Activated effector memory CD4-positive, alpha-beta T cell treated with Interleukin-2 at 50 U/mL for 16 hours (primary cell): ENCODE results near the gene PTPRN2.
"Not testable (repeated sequence)": the region's sequence is repeated elsewhere in the genome, so short reads cannot be mapped to it uniquely, and the experiment has no call there.

Experiments used
- DNase-seq: peaks from one replicate; pipeline ENCODE4 v3.0.0-alpha.2; 2020

PTPRN2 gene

DNA sequence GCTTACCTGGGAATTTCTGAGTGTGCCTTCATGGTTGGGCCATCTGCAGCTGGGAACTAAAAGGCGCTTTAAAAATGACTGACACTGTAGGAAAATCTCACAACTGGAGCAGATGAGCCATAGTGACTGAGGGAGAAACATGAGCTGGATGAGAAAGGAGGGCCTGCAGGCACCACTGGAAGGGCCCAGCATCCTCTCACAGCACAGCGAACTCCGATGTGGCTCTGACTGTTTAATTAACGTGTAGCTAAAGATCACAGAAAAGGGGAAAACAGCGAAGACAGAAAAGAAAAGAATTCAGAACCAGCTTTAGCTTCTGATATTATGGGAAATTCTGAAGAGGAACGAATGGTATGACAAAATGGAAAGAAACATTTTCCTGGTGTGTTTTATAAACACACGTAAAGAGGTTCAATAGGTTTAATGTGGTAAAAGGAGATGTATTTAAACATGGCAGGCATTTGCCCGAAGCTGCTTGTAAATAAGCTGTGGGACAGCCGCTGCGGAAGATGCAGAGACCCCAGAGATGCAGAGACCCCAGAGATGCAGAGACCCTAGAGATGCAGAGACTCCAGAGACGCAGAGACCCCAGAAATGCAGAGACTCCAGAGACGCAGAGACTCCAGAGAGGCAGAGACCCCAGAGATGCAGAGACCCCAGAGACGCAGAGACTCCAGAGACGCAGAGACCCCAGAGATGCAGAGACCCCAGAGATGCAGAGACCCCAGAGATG is 534.3 kb downstream of the PTPRN2 start:
- no peak for DNase-seq

GRCh38 chr7:158052381-158053060 is 535.1 kb downstream of the PTPRN2 start:
- no peak for DNase-seq

GRCh38 chr7:158051776-158052175 is 535.8 kb downstream of the PTPRN2 start:
- DNase-seq: no peak

DNA sequence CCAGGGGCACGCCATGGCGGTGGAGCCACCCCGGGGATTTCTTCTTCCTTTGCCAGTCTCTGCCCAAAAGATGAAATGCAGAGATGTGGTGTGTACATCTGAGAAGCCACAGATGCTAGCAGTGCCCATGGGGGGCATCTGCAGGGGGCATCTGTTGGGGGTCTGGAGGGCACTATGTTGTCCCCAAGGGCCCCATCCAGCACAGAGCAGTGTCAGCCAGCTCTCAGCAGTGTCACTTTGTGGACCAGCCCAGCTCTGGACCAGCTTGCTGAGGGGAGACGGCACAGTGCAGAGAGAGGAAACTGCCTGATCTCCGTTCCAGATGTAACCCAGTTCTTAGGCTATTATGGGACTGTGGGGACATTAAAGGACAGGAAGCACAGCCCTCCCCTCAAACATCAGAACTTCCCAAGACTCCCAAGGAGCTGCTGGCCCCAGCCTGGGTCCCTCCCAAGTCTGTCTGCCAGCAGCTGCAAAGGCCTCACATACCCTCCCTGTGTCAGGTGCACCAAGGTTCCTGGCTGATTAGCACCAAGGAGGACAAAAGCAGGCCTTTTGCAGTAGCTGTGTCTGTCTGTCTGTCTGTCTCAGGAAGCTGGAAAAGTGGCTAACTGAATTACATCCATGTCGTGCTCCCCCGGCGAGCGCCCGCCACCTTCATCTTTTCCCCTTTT is 536.5 kb downstream of the PTPRN2 start:
- DNase-seq: no peak

DNA sequence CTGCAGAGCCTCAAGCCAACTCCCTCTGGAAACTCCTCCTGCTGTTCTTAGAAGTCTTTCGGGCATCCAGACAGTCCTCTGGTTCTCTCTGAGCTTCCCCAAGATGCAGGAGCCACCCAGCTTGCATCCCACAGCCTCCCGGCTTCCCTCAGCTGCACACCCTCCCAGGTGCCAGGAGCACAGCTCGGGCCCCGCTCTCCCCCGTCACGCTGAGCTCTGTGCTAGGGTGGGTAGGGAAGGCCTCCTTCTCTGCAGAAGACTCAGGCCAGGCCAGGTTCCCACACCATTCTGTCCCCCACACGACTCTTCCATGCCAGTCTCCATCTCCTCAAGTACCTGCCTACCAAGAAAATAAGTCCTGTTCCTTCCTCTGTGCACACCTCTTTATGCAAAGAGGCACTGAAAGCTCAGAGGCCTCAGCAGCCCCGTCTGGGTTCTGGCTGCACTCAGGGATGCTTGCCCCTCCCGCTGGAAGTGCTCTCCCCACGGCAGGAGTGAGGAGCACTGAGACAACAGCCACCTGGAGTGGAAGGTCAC is 537.1 kb downstream of the PTPRN2 start:
- DNase-seq: no peak

DNA sequence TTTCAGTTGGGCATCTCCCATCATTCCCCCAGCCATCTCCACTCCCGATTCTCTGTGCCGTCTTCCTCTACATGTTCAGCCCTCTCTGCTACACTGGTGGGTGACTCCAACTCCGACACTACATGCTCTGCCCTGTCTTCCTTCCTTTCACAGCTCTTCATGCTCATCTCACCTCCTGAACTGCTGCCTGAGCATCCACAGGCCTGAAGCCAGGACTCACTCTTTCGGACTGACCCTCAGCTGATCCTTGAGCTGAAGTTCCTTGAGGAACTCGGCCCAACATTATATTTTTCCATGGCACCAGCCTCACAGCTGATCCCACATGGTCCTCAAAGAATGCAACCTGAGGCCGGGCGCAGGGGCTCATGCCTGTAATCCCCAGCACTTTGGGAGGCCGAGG is 538.4 kb downstream of the PTPRN2 start:
- DNase-seq: no peak

DNA sequence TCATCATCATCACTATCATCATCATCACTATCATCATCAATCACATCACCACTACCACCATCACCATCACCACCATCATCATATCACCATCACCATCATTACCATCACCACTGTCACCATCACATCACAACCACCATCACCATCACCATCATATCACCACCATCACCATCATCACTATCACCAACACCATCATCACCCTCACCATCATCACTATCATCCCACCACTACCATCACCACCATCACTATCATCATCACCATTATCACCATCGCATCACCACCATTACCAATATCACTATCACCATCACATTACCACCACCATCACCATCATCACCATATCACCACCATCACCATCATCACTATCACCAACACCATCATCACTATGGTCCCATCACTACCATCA is 539.1 kb downstream of the PTPRN2 start:
- DNase-seq: no peak

- no peak for DNase-seq
These were observed 540.1 kb downstream of the PTPRN2 start for GRCh38 chr7:158047391-158048059.

DNA sequence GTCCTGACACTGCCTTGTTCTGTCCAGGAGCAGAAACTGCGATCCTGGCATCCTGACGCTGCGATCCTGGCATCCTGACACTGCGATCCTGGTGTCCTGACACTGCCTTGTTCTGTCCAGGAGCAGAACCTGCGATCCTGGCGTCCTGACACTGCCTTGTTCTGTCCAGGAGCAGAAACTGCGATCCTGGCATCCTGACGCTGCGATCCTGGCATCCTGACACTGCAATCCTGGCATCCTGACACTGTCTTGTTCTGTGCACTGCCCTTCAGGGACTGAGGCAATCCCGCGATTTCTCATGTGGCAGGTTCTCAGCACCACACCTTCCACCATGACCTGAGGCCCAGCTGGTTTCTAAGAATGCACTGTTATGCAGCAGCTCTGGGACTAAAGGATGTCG is 541.4 kb downstream of the PTPRN2 start:
- DNase-seq: not testable (repeated sequence)

DNA sequence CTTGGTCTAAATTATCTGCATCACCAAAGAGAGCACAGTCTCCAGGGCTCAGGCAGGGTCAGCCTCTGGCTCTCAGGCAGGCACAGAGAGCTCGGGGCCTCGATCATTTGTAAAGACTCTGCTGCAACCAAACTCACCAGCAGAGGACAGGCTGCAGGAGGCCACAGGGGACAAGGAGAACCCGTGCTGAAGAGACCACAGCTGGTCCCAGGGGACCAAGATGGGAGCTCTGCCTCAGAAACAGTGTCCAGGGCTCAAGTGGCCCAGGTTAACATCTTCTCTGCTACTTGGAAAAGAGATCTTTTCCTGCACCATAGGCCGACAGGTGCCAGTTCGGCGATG is 543.2 kb downstream of the PTPRN2 start:
- no peak for DNase-seq

- DNase-seq: no peak
These were observed 543.8 kb downstream of the PTPRN2 start for GRCh38 chr7:158043551-158044481.

DNA sequence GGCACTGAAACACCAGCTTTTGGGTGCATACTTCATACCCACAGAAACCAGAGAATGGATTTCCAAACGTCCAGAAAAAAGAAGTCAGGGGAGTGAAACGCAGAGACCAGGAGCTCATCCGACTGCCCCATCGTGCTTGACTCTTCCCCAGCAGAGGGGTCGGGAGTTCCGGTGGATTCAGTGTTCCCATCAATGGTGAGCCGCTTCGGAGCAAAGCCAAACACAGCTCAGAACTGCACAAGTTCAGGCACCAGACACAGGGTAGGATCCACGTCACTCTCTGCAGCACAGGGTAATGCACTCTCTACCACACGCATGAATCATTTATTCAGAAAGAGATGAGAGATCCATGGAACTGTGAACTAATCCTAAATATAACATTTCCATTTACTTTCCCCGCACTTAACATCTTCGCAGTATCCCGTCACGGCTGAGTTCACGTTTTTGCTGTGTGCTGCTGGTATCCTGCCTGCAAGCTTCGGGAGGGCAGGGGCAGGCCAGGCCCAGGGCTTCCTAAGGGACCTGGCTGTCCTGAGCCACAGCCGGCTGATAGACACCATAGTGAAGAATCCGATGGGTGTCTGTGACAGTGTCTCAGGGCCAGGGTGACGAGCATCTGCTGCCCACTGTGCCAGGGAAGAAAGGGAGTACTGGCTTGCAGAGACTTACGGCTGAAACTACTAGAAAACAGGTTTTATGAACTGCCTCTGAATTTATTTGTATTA is 545.3 kb downstream of the PTPRN2 start:
- DNase-seq: no peak

DNA sequence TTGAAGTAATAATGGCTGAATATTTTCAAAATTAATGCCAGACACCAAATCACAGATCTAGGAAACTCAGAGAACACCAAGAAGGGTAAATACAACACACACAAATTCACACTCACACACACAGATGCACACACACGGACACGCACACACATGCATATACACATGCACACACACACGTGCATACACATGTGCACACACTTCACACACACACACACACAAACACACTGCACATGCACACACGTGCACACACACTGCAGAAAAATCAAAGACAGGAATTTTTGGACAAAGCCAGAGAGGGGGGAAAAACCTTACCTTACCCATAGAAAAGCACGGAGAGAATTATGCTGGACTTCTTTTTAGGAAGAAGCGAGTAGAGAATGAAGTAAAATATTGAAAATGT is 547.4 kb downstream of the PTPRN2 start:
- DNase-seq: no peak

- DNase-seq: no peak
These were observed 548.4 kb downstream of the PTPRN2 start for GRCh38 chr7:158039270-158039669.

GRCh38 chr7:158037211-158037610 is 550.4 kb downstream of the PTPRN2 start:
- no peak for DNase-seq

DNA sequence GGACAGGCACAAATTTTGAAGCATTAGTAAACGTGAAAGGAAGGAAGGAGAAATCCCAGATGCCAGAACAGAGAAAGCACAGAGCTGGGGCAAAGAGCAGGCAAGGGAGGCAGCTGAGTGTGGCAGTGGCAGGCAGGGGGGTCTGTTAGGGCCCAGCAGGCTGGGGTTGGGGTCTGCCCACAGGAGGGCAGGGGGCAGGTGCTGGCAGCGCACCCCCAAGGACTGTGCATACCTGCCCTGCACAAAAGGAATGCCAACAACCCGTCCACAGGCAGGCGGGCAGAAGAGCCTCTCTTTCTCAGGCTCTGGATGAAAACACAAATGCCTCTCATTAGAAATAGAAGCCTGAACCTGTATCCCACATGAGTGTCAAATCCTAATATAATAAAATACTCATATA is 552.3 kb downstream of the PTPRN2 start:
- DNase-seq: no peak

GRCh38 chr7:158034571-158034970 is 553.1 kb downstream of the PTPRN2 start:
- DNase-seq: no peak

GRCh38 chr7:158033925-158034324 is 553.7 kb downstream of the PTPRN2 start:
- not testable (repeated sequence) for DNase-seq

DNA sequence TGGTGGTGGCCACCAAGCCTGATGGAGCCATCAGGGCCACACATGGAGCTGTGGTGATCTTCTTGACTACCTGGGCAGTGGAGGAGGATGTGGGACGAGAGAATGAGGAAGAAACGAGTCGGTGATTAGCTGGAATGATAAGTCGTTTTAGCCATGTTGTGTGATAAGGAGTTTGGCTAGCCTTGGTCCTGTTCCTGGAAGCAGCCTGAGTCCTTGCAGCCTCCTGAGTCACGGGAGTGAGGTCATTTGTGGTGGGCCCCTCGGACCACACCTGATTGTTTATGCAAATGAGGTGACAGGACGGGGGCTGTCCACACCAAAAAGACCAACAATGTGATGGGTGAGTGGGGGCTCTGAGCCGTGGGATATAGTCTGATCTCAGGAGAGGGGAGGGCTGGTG is 554.4 kb downstream of the PTPRN2 start:
- DNase-seq: no peak

- no peak for DNase-seq
These were observed 555.0 kb downstream of the PTPRN2 start for GRCh38 chr7:158032561-158033115.

GRCh38 chr7:158031867-158032308 is 555.7 kb downstream of the PTPRN2 start:
- no peak for DNase-seq
